CD8-positive, alpha-beta memory T cell (primary cell): ENCODE results near the gene TTBK1. TPM values are rescaled to one million over a fixed set of nuclear protein-coding genes. Genes with fewer than 3 reads are reported as not detected.

Experiments
- CTCF ChIA-PET: fragments of 350-600 bp; sonication (Branson Sonifier 250); formaldehyde crosslinking; loops from one replicate; lab custom pipeline; 2021; ENCODE audit warnings: antibody characterized with exemption; lab: Charles Lee
- POLR2A ChIA-PET: fragments of 350-600 bp; sonication (Branson Sonifier 250); formaldehyde crosslinking; loops from one replicate; lab custom pipeline; 2021; ENCODE audit warnings: antibody characterized with exemption; lab: Charles Lee
- DNase-seq, 5 donors: peaks; one replicate each; pipeline versions ENCODE4 v3.0.0 to v3.0.0-alpha.2; 2020 to 2022; ENCODE audit warnings: mixed read lengths in 1 of 5
- H3K27ac ChIP-seq: one replicate; pipeline ENCODE4 v1.7.0; 2013; ENCODE audit warnings: low read depth, mild to moderate bottlenecking, low read length, moderate library complexity
- H3K27me3 ChIP-seq: 2 replicates; pipeline ENCODE4 v1.7.0; 2013; ENCODE audit warnings: low read length, mild to moderate bottlenecking; ENCODE audit not compliant: insufficient read depth, poor library complexity, severe bottlenecking
- H3K36me3 ChIP-seq: 2 replicates; pipeline ENCODE4 v1.7.0; 2013; ENCODE audit warnings: mild to moderate bottlenecking, low read length, moderate library complexity; ENCODE audit not compliant: insufficient read depth
- H3K4me1 ChIP-seq: 2 replicates; pipeline ENCODE4 v1.7.0; 2013; ENCODE audit warnings: mild to moderate bottlenecking, low read length, moderate library complexity; ENCODE audit not compliant: insufficient read depth
- H3K4me3 ChIP-seq: 2 replicates; pipeline ENCODE4 v1.7.0; 2013; ENCODE audit warnings: mild to moderate bottlenecking, low read length
- H3K9me3 ChIP-seq: 2 replicates; pipeline ENCODE4 v1.7.0; 2013; ENCODE audit warnings: mild to moderate bottlenecking, low read length
- H3K27ac Mint-ChIP-seq, 8 donors: one replicate each; pipeline ENCODE4 v1.8.0; 2020 to 2021; ENCODE audit warnings: mixed read lengths in 8 of 8, mild to moderate bottlenecking in 6 of 8, inconsistent platforms in 3 of 8, moderate library complexity in 3 of 8
- H3K27me3 Mint-ChIP-seq, 2 donors: one replicate each; pipeline ENCODE4 v1.8.0; 2020 to 2021; ENCODE audit warnings: mixed read lengths in 2 of 2, mild to moderate bottlenecking in 1 of 2, moderate library complexity in 1 of 2
- H3K36me3 Mint-ChIP-seq, 3 donors: one replicate each; pipeline ENCODE4 v1.8.0; 2020 to 2021; ENCODE audit warnings: mixed read lengths in 3 of 3, inconsistent platforms in 1 of 3, mild to moderate bottlenecking in 1 of 3
- H3K4me1 Mint-ChIP-seq, 3 donors: one replicate each; pipeline ENCODE4 v1.8.0; 2020 to 2021; ENCODE audit warnings: mixed read lengths in 3 of 3, inconsistent platforms in 1 of 3, mild to moderate bottlenecking in 1 of 3
- H3K4me3 Mint-ChIP-seq, 7 donors: one replicate each; pipeline ENCODE4 v1.8.0; 2020 to 2021; ENCODE audit warnings: mixed read lengths in 7 of 7, mild to moderate bottlenecking in 6 of 7, moderate library complexity in 4 of 7, inconsistent platforms in 2 of 7
- H3K9me3 Mint-ChIP-seq, 5 donors: one replicate each; pipeline ENCODE4 v1.8.0; 2020 to 2022; ENCODE audit warnings: mixed read lengths in 5 of 5, mild to moderate bottlenecking in 3 of 5, moderate library complexity in 2 of 5, inconsistent platforms in 1 of 5
- polyA plus RNA-seq: library from polyadenylated mRNA; unstranded; fragments of 300-500 nt; fragmentation: Illumina TruSeq; gene quantifications from one replicate; pipeline ENCODE4 v1.2.3, GENCODE V29; 2021
- total RNA-seq, 2 experiments: library from RNA; stranded (reverse); gene quantifications; one replicate each; pipeline ENCODE4 v1.2.3, GENCODE V29; 2021

Gene TTBK1
- total and polyA plus RNA-seq, 3 experiments from 2014 or later: 1.1 to 1.2 TPM; not detected in 1

DNA sequence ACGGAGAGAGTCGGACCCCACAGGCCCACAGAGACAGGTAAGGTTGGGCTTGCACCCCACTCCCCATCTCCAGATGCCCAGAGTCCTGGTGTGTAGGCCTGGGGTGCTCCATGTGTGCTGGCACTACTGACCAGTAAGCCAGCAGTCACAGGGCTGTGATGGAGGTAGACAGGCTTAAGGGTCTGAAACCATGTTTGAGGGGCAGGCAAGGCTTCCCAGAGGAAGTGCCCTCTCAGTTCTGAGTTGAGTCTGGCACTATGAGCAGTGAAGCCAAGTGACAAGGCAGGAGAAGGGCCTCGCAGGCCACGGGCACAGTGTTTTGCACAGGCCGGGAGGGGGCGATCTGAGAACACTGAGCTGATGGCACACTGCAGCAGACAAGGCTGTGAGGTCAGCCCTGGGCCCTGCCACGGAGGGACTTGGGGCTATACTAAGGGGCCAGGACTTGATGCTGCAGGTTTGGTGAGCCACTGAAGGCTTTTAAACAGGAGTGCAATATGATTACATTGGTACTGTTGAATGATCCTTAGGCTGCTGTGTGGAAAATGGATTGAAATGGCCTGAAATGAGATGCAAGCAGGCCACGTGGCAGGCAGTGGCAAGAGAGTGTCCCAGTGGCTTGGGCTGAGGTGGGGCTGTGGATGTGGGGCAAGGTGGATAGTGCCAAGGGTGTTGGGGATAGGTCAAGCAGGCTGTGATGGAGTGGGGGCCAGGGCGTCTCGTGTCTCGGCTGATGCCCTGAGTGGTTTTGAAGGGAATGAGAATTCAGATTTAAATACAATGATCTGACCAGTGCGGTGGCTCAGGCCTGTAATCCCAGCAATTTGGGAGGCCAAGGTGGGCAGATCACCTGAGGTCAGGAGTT, 20.3 kb downstream of the TTBK1 start:
- DNase-seq: peak; percentile 52 to 81 (median 61)
- ChIA-PET CTCF (interaction anchor here (0.7 to 2.6 kb wide), 15 partner anchors 9 to 253 kb away, joined by 3 to 18 read pairs (median 3); partner anchors contain the start of genes DNPH1, POLR1C and YIPF3), POLR2A (interaction anchor here (1.5 kb wide), 1 partner anchor 134 kb away, joined by 5 read pairs; no protein-coding TSS in a partner anchor)
- Histone ChIP-seq H3K27me3 (no peaks in the 10 kb centered on the region), H3K4me1 (no peaks in the 10 kb centered on the region), H3K36me3 (no peaks in the 10 kb centered on the region), H3K27ac (no peak overlapping the region), H3K4me3 (no peak overlapping the region), H3K9me3 (no peaks in the 10 kb centered on the region)
- Mint-ChIP-seq H3K4me3 (no peak overlapping the region), H3K4me1 (peaks cover 0 to 3% (median 3%) of the 10 kb centered on the region in 3 donors), H3K27ac (peak overlapping the region in 1 of 8 donors; percentile 15), H3K27me3 (peaks cover 0 to 4% of the 10 kb centered on the region in 2 donors), H3K36me3 (no peaks in the 10 kb centered on the region), H3K9me3 (no peaks in the 10 kb centered on the region)

GRCh38 chr6:43264599-43265145, 21.4 kb downstream of the TTBK1 start:
- Mint-ChIP-seq H3K36me3 (no peaks in the 10 kb centered on the region), H3K27ac (peak overlapping the region in 1 of 8 donors; percentile 97), H3K4me1 (peaks cover 6 to 8% (median 7%) of the 10 kb centered on the region in 3 donors), H3K27me3 (peaks cover 5 to 7% of the 10 kb centered on the region in 2 donors), H3K4me3 (no peak overlapping the region), H3K9me3 (no peaks in the 10 kb centered on the region)
- peaks cover 5% of the 10 kb centered on the region for H3K4me1 ChIP-seq
- ChIA-PET CTCF (interaction anchor here (0.7 to 1.5 kb wide), 10 partner anchors 9 to 252 kb away, joined by 3 to 4 read pairs (median 3); partner anchors contain the start of genes DNPH1, POLR1C and YIPF3), POLR2A (interaction anchor here (1.5 kb wide), 1 partner anchor 133 kb away, joined by 5 read pairs; no protein-coding TSS in a partner anchor)
- no peaks in the 10 kb centered on the region for H3K36me3 ChIP-seq
- H3K9me3 ChIP-seq: no peaks in the 10 kb centered on the region
- no peak overlapping the region for H3K4me3 ChIP-seq
- DNase-seq: no peak
- no peaks in the 10 kb centered on the region for H3K27me3 ChIP-seq
- no peak overlapping the region for H3K27ac ChIP-seq

DNA sequence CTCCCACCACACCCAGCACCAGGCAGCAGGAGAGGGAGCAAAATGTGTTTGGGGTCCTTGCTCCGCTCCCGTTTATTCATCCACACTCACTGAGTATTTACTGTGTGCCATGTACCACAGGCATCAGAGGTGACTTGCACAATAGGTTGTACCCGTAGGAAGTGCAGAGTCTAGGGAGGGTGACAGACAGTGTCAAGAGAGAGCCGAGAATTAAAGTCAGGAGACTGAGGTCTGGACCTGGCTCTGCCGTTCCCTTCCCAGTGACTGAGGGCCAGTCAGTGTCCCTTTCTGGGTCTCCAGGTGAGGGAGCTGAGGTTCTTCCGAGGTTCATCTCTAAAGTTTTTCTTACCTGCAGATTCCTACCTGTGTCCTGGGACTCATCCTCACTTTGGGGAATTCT, 22.3 kb downstream of the TTBK1 start:
- Histone ChIP-seq H3K27me3 (no peaks in the 10 kb centered on the region), H3K36me3 (no peaks in the 10 kb centered on the region), H3K9me3 (no peaks in the 10 kb centered on the region), H3K27ac (no peak overlapping the region), H3K4me1 (peaks cover 5% of the 10 kb centered on the region), H3K4me3 (no peak overlapping the region)
- H3K27me3 Mint-ChIP-seq: peaks cover 10 to 11% of the 10 kb centered on the region in 2 donors
- peaks cover 7 to 11% (median 8%) of the 10 kb centered on the region in 3 donors for H3K4me1 Mint-ChIP-seq
- CTCF ChIA-PET: interaction anchor here (1.2 kb wide), 1 partner anchor 133 kb away, joined by 4 read pairs; no protein-coding TSS in a partner anchor
- H3K4me3 Mint-ChIP-seq: no peak overlapping the region
- H3K36me3 Mint-ChIP-seq: no peaks in the 10 kb centered on the region
- H3K9me3 Mint-ChIP-seq: no peaks in the 10 kb centered on the region
- POLR2A ChIA-PET: no interaction called here
- H3K27ac Mint-ChIP-seq: no peak overlapping the region
- DNase-seq: no peak

- POLR2A ChIA-PET: interaction anchor here (0.5 kb wide), 1 partner anchor 209 kb away, joined by 5 read pairs; no protein-coding TSS in a partner anchor
- peaks cover 7 to 11% (median 8%) of the 10 kb centered on the region in 3 donors for H3K4me1 Mint-ChIP-seq
- Histone ChIP-seq H3K36me3 (no peaks in the 10 kb centered on the region), H3K4me3 (no peak overlapping the region), H3K27me3 (no peaks in the 10 kb centered on the region), H3K4me1 (peaks cover 5% of the 10 kb centered on the region), H3K9me3 (no peaks in the 10 kb centered on the region), H3K27ac (no peak overlapping the region)
- no peaks in the 10 kb centered on the region for H3K36me3 Mint-ChIP-seq
- peaks cover 13 to 14% of the 10 kb centered on the region in 2 donors for H3K27me3 Mint-ChIP-seq
- CTCF ChIA-PET: interaction anchor here (1.3 to 1.8 kb wide), 2 partner anchors 14 to 130 kb away, joined by 5 to 7 read pairs; no protein-coding TSS in a partner anchor
- no peaks in the 10 kb centered on the region for H3K9me3 Mint-ChIP-seq
- DNase-seq: no peak
- H3K4me3 Mint-ChIP-seq: peak overlapping the region in 2 of 7 donors; percentile 23 to 46
- peak overlapping the region in 1 of 8 donors; percentile 29 for H3K27ac Mint-ChIP-seq
Observed at GRCh38 chr6:43267619-43268354, 24.5 kb downstream of the TTBK1 start.

- Mint-ChIP-seq H3K4me3 (peak overlapping the region in 3 of 7 donors; percentile 12 to 65 (median 15)), H3K4me1 (peaks cover 7 to 11% (median 8%) of the 10 kb centered on the region in 3 donors), H3K27ac (no peak overlapping the region), H3K9me3 (no peaks in the 10 kb centered on the region), H3K27me3 (peaks cover 13 to 14% of the 10 kb centered on the region in 2 donors), H3K36me3 (no peaks in the 10 kb centered on the region)
- ChIA-PET CTCF (interaction anchor here (1.3 to 1.8 kb wide), 2 partner anchors 14 to 130 kb away, joined by 5 to 7 read pairs; no protein-coding TSS in a partner anchor), POLR2A (no interaction called here)
- no peaks in the 10 kb centered on the region for H3K9me3 ChIP-seq
- no peaks in the 10 kb centered on the region for H3K27me3 ChIP-seq
- peaks cover 5% of the 10 kb centered on the region for H3K4me1 ChIP-seq
- DNase-seq: no peak
- H3K36me3 ChIP-seq: no peaks in the 10 kb centered on the region
- H3K27ac ChIP-seq: no peak overlapping the region
- no peak overlapping the region for H3K4me3 ChIP-seq
Observed at GRCh38 chr6:43268355-43268700, 25.0 kb downstream of the TTBK1 start.

- no peak overlapping the region for H3K27ac Mint-ChIP-seq
- peaks cover 14% of the 10 kb centered on the region in 2 donors for H3K27me3 Mint-ChIP-seq
- no peaks in the 10 kb centered on the region for H3K36me3 Mint-ChIP-seq
- DNase-seq: no peak
- peaks cover 4 to 11% (median 7%) of the 10 kb centered on the region in 3 donors for H3K4me1 Mint-ChIP-seq
- Histone ChIP-seq H3K36me3 (no peaks in the 10 kb centered on the region), H3K4me3 (peak overlapping the region; percentile 5), H3K4me1 (peaks cover 5% of the 10 kb centered on the region), H3K27me3 (no peaks in the 10 kb centered on the region), H3K9me3 (no peaks in the 10 kb centered on the region), H3K27ac (no peak overlapping the region)
- CTCF ChIA-PET: interaction anchor here (1.3 to 1.8 kb wide), 2 partner anchors 13 to 129 kb away, joined by 5 to 7 read pairs; no protein-coding TSS in a partner anchor
- POLR2A ChIA-PET: interaction anchor here (0.6 kb wide), 1 partner anchor 23 kb away, joined by 3 read pairs; no protein-coding TSS in a partner anchor
- H3K4me3 Mint-ChIP-seq: peak overlapping the region; percentile 65 to 78 (median 73)
- no peaks in the 10 kb centered on the region for H3K9me3 Mint-ChIP-seq
Observed at GRCh38 chr6:43268782-43269272, 25.5 kb downstream of the TTBK1 start.
